Fibroblast of lung (primary cell): Measurements from ENCODE around the gene SPRR1A. TPM values are rescaled to one million over a fixed set of nuclear protein-coding genes. Genes with fewer than 3 reads are reported as not detected.

Experiments used
- DNase-seq, 2 donors: peaks; one replicate each; pipeline versions ENCODE4 v3.0.0 to v3.0.0-alpha.2; 2010; ENCODE audit warnings: low read depth in 2 of 2
- H2AFZ ChIP-seq: 2 replicates; pipeline ENCODE4 v1.5.1; 2012; ENCODE audit warnings: low read length, control low read depth, inconsistent platforms
- H3K27ac ChIP-seq: 2 replicates; pipeline ENCODE4 v1.5.1; 2011; ENCODE audit warnings: low read length, control low read depth; ENCODE audit not compliant: insufficient read depth
- H3K27me3 ChIP-seq: 2 replicates; pipeline ENCODE4 v1.5.1; 2011; ENCODE audit warnings: mild to moderate bottlenecking, low read length; ENCODE audit not compliant: control insufficient read depth, insufficient read depth
- H3K36me3 ChIP-seq: 2 replicates; pipeline ENCODE4 v1.5.1; 2011; ENCODE audit warnings: low read length; ENCODE audit not compliant: control insufficient read depth, insufficient read depth
- H3K4me1 ChIP-seq: 2 replicates; pipeline ENCODE4 v1.5.1; 2011; ENCODE audit warnings: low read length; ENCODE audit not compliant: control insufficient read depth, insufficient read depth; ENCODE audit errors: extremely low read depth
- H3K4me2 ChIP-seq: 2 replicates; pipeline ENCODE4 v1.5.1; 2011; ENCODE audit warnings: low read length, control low read depth; ENCODE audit not compliant: insufficient read depth; ENCODE audit errors: extremely low read depth
- H3K4me3 ChIP-seq, 4 experiments: fragments of 200-600 bp in 1 of 4; sonication (generic) in 1 of 4; replicated peaks in 1 of 4; 2 replicates each; pipeline ENCODE4 v1.5.1; 2011 to 2016; ENCODE audit warnings: low read length in 4 of 4, low read depth in 3 of 4, mild to moderate bottlenecking in 3 of 4, control low read depth in 2 of 4, inconsistent platforms in 1 of 4, mixed read lengths in 1 of 4; ENCODE audit not compliant: insufficient read depth in 1 of 4; ENCODE audit errors: control extremely low read depth in 1 of 4
- H3K79me2 ChIP-seq: 2 replicates; pipeline ENCODE4 v1.5.1; 2012; ENCODE audit warnings: mild to moderate bottlenecking, low read length, inconsistent platforms; ENCODE audit not compliant: control insufficient read depth, insufficient read depth
- H3K9ac ChIP-seq: 2 replicates; pipeline ENCODE4 v1.5.1; 2011; ENCODE audit warnings: mild to moderate bottlenecking, low read length, control low read depth; ENCODE audit not compliant: insufficient read depth
- H3K9me3 ChIP-seq: 2 replicates; pipeline ENCODE4 v1.5.1; 2012; ENCODE audit warnings: low read depth, low read length; ENCODE audit not compliant: control insufficient read depth, insufficient read depth
- H4K20me1 ChIP-seq: 2 replicates; pipeline ENCODE4 v1.5.1; 2011; ENCODE audit warnings: low read length; ENCODE audit not compliant: control insufficient read depth, insufficient read depth; ENCODE audit errors: extremely low read depth
- CTCF ChIP-seq, 2 donors: IDR thresholded peaks in 1 of 2; conservative IDR thresholded peaks in 1 of 2; 1 replicate in 1 of 2; 2 replicates in 1 of 2; pipeline ENCODE4 v1.5.1; 2011 to 2012; ENCODE audit warnings: low read length in 2 of 2, control low read depth in 1 of 2, inconsistent platforms in 1 of 2, low read depth in 1 of 2, mild to moderate bottlenecking in 1 of 2
- EZH2 ChIP-seq: IDR thresholded peaks from 2 replicates; pipeline ENCODE4 v1.5.1; 2012; ENCODE audit warnings: low read length, control low read depth, mild to moderate bottlenecking; ENCODE audit errors: missing control alignments
- polyA plus RNA-seq, 2 donors: library from polyadenylated mRNA; depleted of rRNA in 1 of 2; stranded (reverse) in 1 of 2; unstranded in 1 of 2; fragments of >200 nt; gene quantifications; 2 replicates each; pipeline ENCODE4 v1.2.1, GENCODE V29; 2011 to 2012; ENCODE audit warnings: missing spikeins in 1 of 2
- total RNA-seq: library from RNA; depleted of rRNA; stranded (reverse); fragments of >200 nt; gene quantifications from 2 replicates; pipeline ENCODE4 v1.2.1, GENCODE V29; 2014

Gene SPRR1A
- total and polyA plus RNA-seq, 2 donors (not counting 1 experiment from before 2014, with no cell fraction given), result not detected

GRCh38 chr1:152983234-152983633, 647 bp upstream of the SPRR1A start:
- TF ChIP-seq EZH2 (no peak), CTCF (conservative IDR thresholded peaks at IDR 0.05 in 1 of 2, IDR thresholded peaks at IDR 0.05 in 1 of 2; ENCODE audit: low read depth in 1 of 2, low read length in 2 of 2) (no peak)
- Histone ChIP-seq H3K27ac (no peak overlapping the region), H2AFZ (no peak overlapping the region), H3K4me2 (no peak overlapping the region), H3K4me1 (no peaks in the 10 kb centered on the region), H4K20me1 (no peaks in the 10 kb centered on the region), H3K9ac (no peak overlapping the region), H3K79me2 (no peaks in the 10 kb centered on the region), H3K9me3 (no peaks in the 10 kb centered on the region), H3K36me3 (no peaks in the 10 kb centered on the region), H3K4me3 (no peak overlapping the region), H3K27me3 (no peaks in the 10 kb centered on the region)
- no peak for DNase-seq

- H3K27me3 ChIP-seq, result no peaks in the 10 kb centered on the region
- TF ChIP-seq CTCF (conservative IDR thresholded peaks at IDR 0.05 in 1 of 2, IDR thresholded peaks at IDR 0.05 in 1 of 2; ENCODE audit: low read depth in 1 of 2, low read length in 2 of 2), result no peak
- no peak for TF ChIP-seq EZH2
- no peaks in the 10 kb centered on the region for H3K79me2 ChIP-seq
- H3K27ac ChIP-seq, result no peak overlapping the region
- H4K20me1 ChIP-seq, result no peaks in the 10 kb centered on the region
- DNase-seq, result no peak
- no peak overlapping the region for H3K4me3 ChIP-seq
- no peak overlapping the region for H2AFZ ChIP-seq
- no peaks in the 10 kb centered on the region for H3K4me1 ChIP-seq
- no peaks in the 10 kb centered on the region for H3K36me3 ChIP-seq
- no peak overlapping the region for H3K4me2 ChIP-seq
- no peaks in the 10 kb centered on the region for H3K9me3 ChIP-seq
- H3K9ac ChIP-seq, result no peak overlapping the region
Observed at GRCh38 chr1:152986578-152986977, 2.7 kb downstream of the SPRR1A start.

- no peaks in the 10 kb centered on the region for H3K79me2 ChIP-seq
- H3K27me3 ChIP-seq, result no peaks in the 10 kb centered on the region
- H3K9ac ChIP-seq, result no peak overlapping the region
- H3K4me3 ChIP-seq, result no peak overlapping the region
- H3K27ac ChIP-seq, result no peak overlapping the region
- H3K9me3 ChIP-seq, result no peaks in the 10 kb centered on the region
- H3K4me1 ChIP-seq, result no peaks in the 10 kb centered on the region
- no peak for DNase-seq
- no peaks in the 10 kb centered on the region for H4K20me1 ChIP-seq
- no peak overlapping the region for H3K4me2 ChIP-seq
- TF ChIP-seq CTCF (conservative IDR thresholded peaks at IDR 0.05 in 1 of 2, IDR thresholded peaks at IDR 0.05 in 1 of 2; ENCODE audit: low read depth in 1 of 2, low read length in 2 of 2) (no peak), EZH2 (no peak)
- H2AFZ ChIP-seq, result no peak overlapping the region
- H3K36me3 ChIP-seq, result no peaks in the 10 kb centered on the region
Observed at GRCh38 chr1:152993186-152993585, 9.3 kb downstream of the SPRR1A start.
